NCI-H1930 (cell line): ENCODE data around the gene TEX2.
"Not testable (repeated sequence)": the region's sequence is repeated elsewhere in the genome, so short reads cannot be mapped to it uniquely, and the experiment has no call there.

Source experiments
- DNase-seq, 2 experiments: peaks; one replicate each; lab custom pipeline; 2025; lab: John Stamatoyannopoulos, UW

The TEX2 gene

GRCh38 chr17:64183815-64184214 lies 79.2 kb downstream of the TEX2 start:
- no peak for DNase-seq

- DNase-seq, result no peak
Observed at GRCh38 chr17:64182325-64183012, 80.6 kb downstream of the TEX2 start.

GRCh38 chr17:64180089-64181073 lies 82.7 kb downstream of the TEX2 start:
- no peak for DNase-seq

- not testable (repeated sequence) for DNase-seq
Observed at GRCh38 chr17:64179024-64179423, 84.0 kb downstream of the TEX2 start.

- no peak for DNase-seq
Observed at GRCh38 chr17:64178011-64178825, 84.8 kb downstream of the TEX2 start.

- no peak for DNase-seq
Observed at GRCh38 chr17:64177311-64178010, 85.6 kb downstream of the TEX2 start.

- no peak for DNase-seq
Observed at GRCh38 chr17:64176556-64176955, 86.5 kb downstream of the TEX2 start.

- DNase-seq, result no peak
Observed at GRCh38 chr17:64174686-64175456, 88.2 kb downstream of the TEX2 start.

- no peak for DNase-seq
Observed at GRCh38 chr17:64173646-64174045, 89.4 kb downstream of the TEX2 start.

GRCh38 chr17:64172510-64172909 lies 90.5 kb downstream of the TEX2 start:
- no peak for DNase-seq

- no peak for DNase-seq
Observed at GRCh38 chr17:64171041-64171440, 92.0 kb downstream of the TEX2 start.

- no peak for DNase-seq
Observed at GRCh38 chr17:64170286-64170685, 92.8 kb downstream of the TEX2 start.

- not testable (repeated sequence) for DNase-seq
Observed at GRCh38 chr17:64167666-64168065, 95.4 kb downstream of the TEX2 start.

GRCh38 chr17:64166876-64167275 lies 96.2 kb downstream of the TEX2 start:
- no peak for DNase-seq

GRCh38 chr17:64165347-64165746 lies 97.7 kb downstream of the TEX2 start:
- no peak for DNase-seq

GRCh38 chr17:64164596-64165285 lies 98.3 kb downstream of the TEX2 start:
- DNase-seq, result no peak

GRCh38 chr17:64163468-64163867 lies 99.6 kb downstream of the TEX2 start:
- no peak for DNase-seq

GRCh38 chr17:64162554-64162953 lies 100.5 kb downstream of the TEX2 start:
- DNase-seq, result no peak

- no peak for DNase-seq
Observed at GRCh38 chr17:64161380-64162176, 101.5 kb downstream of the TEX2 start.
